MCF 10A (cell line): ENCODE results near the gene STK11IP. TPM values are rescaled to one million over a fixed set of nuclear protein-coding genes. Genes with fewer than 3 reads are reported as not detected.

Experiments
- BruUV-seq: library from RNA; stranded (reverse); fragments of 400-500 nt; replicated peaks from 2 replicates; lab custom pipeline; 2021; lab: Mats Ljungman, UMichigan
- CTCF ChIA-PET: fragments of 300-600 bp; sonication (Branson Sonifier 250); formaldehyde crosslinking; extraction: SDS; loops from one replicate; lab custom pipeline; 2021; ENCODE audit warnings: antibody characterized with exemption, inconsistent platforms; lab: Yijun Ruan, JAX
- POLR2A ChIA-PET: fragments of 300-600, 350-650 bp; sonication (Branson Sonifier 250); formaldehyde crosslinking; extraction: SDS; loops from one replicate; lab custom pipeline; 2020; ENCODE audit warnings: antibody characterized with exemption, inconsistent platforms; lab: Yijun Ruan, JAX
- DNase-seq: peaks from one replicate; pipeline ENCODE4 v3.0.0-alpha.2; 2018; ENCODE audit not compliant: unreplicated experiment
- H3K27ac Mint-ChIP-seq: one replicate; pipeline ENCODE4 v1.8.0; 2022; ENCODE audit warnings: mild to moderate bottlenecking, low read depth, mixed read lengths; ENCODE audit not compliant: unreplicated experiment
- H3K27me3 Mint-ChIP-seq: one replicate; pipeline ENCODE4 v1.8.0; 2022; ENCODE audit warnings: mixed read lengths; ENCODE audit not compliant: insufficient read depth, unreplicated experiment
- H3K36me3 Mint-ChIP-seq: one replicate; pipeline ENCODE4 v1.8.0; 2022; ENCODE audit warnings: mild to moderate bottlenecking, moderate library complexity, mixed read lengths; ENCODE audit not compliant: insufficient read depth, unreplicated experiment
- H3K4me1 Mint-ChIP-seq: one replicate; pipeline ENCODE4 v1.8.0; 2022; ENCODE audit warnings: mixed read lengths; ENCODE audit not compliant: insufficient read depth, unreplicated experiment
- H3K4me3 Mint-ChIP-seq: one replicate; pipeline ENCODE4 v1.8.0; 2022; ENCODE audit warnings: mild to moderate bottlenecking, moderate library complexity, mixed read lengths; ENCODE audit not compliant: unreplicated experiment
- H3K9me3 Mint-ChIP-seq: one replicate; pipeline ENCODE4 v1.8.0; 2022; ENCODE audit warnings: mixed read lengths; ENCODE audit not compliant: unreplicated experiment
- intact Hi-C: fragments of 100-400 bp; cut with micrococcal nuclease; formaldehyde crosslinking; loops from 2 replicates; pipeline ENCODE4 v1.14.1; 2022
- total RNA-seq: library from RNA; stranded (reverse); gene quantifications from 2 replicates; pipeline ENCODE4 v1.2.3, GENCODE V29; 2022
- TF ChIP-seq, protein P1 (sequence below): fragments of 200-600 bp; IDR thresholded peaks from one replicate; pipeline ENCODE4 v1.8.0; 2022; ENCODE audit warnings: antibody characterized with exemption, mild to moderate bottlenecking; ENCODE audit not compliant: unreplicated experiment

STK11IP gene
- total RNA-seq, 1 experiment from 2014 or later = 26.5 TPM

DNA sequence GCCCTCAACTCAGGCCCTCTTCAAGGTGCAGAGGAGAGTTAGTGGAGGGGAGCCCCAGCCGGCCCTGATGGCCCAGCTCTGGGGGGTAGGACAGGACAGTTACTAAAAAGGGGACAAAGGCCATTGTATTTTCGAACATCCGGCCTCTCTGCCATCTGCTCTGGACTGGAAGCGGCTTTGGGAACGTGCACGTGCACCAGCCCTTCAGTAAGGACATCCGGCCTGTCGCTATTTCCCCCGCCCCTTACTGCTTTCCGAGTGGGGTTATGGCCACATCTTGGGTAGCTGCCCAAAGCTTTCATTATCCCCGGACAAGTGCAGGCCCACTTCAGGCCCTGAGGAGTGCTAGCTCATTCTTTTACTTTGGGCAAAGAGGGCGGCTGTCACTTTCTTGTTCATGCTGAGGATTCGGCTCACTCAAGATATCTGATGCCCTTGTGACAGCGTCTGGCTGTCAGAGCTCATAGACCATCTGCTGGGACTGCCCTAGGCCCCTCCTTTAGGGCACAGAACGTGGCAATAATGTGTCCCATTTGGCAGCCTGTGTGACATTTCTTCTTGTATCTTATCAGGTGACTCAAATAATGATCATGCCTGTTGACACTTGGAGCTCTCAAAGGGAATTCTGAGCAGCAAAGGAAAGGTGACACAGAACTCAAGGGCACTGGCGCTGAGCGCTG is 47.3 kb downstream of the STK11IP start:
- CTCF ChIA-PET = interaction anchor here (0.6 to 12.6 kb wide), 13 partner anchors 8 to 1732 kb away, joined by 3 to 220 read pairs (median 3); no protein-coding TSS in a partner anchor
- TF ChIP-seq, protein P1, sequence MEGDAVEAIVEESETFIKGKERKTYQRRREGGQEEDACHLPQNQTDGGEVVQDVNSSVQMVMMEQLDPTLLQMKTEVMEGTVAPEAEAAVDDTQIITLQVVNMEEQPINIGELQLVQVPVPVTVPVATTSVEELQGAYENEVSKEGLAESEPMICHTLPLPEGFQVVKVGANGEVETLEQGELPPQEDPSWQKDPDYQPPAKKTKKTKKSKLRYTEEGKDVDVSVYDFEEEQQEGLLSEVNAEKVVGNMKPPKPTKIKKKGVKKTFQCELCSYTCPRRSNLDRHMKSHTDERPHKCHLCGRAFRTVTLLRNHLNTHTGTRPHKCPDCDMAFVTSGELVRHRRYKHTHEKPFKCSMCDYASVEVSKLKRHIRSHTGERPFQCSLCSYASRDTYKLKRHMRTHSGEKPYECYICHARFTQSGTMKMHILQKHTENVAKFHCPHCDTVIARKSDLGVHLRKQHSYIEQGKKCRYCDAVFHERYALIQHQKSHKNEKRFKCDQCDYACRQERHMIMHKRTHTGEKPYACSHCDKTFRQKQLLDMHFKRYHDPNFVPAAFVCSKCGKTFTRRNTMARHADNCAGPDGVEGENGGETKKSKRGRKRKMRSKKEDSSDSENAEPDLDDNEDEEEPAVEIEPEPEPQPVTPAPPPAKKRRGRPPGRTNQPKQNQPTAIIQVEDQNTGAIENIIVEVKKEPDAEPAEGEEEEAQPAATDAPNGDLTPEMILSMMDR = no peak
- DNase-seq = no peak
- Mint-ChIP-seq H3K27ac (no peak overlapping the region), H3K9me3 (no peaks in the 10 kb centered on the region), H3K27me3 (no peaks in the 10 kb centered on the region), H3K4me3 (no peak overlapping the region), H3K36me3 (no peaks in the 10 kb centered on the region), H3K4me1 (peaks cover 12% of the 10 kb centered on the region)
- no TSS peak for BruUV-seq
- intact Hi-C loops = no loop called here
- POLR2A ChIA-PET = interaction anchor here (0.7 to 5.8 kb wide), 12 partner anchors 9 to 258 kb away, joined by 3 to 64 read pairs (median 4); partner anchors contain the start of genes CHPF, DNPEP, STK11IP and TMEM198

DNA sequence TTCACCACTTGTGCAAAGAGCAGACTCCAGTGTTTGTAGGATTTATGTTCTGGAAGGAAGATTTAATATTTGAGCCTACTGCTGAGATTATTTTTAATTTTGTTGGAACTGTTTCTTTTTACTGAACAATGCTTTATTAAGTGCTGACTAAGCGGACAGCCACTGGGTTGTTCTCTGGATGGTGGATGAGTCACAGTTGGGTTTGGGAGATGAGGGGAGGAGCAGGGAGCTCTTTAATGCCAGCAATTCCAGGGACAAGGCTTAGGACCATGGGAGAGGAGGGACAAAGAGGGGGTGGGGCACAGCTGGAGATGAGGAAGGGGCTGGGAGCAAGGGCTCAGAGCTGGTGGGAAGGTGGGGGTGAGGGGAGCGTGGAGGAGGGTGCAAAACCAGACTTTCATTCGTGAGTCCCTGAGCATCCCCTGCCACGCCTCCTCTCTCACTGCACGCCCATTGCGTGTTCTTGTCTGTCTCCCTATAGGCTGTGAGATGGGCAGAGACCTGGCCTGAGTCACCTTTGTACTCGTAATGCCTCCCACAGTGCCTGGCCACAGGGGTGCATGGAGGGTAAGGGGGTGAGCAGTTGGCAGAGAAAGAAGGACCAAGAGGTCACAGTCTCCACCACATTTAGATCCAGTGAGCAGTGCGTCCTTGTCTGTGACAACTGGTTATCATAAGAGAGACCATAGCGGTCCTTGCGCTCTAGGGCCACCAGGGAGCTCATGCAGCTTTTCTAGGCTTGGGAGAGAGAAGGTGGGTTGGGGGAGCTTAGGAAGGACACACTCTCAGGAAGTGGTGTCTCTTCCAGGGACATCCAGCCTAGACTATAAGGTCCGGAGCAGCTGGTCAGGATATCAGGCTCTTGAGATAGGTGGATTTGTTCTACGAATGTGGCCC is 48.2 kb downstream of the STK11IP start:
- H3K4me1 Mint-ChIP-seq = peaks cover 12% of the 10 kb centered on the region
- peak overlapping the region; percentile 74 for H3K27ac Mint-ChIP-seq
- H3K27me3 Mint-ChIP-seq = no peaks in the 10 kb centered on the region
- ChIA-PET POLR2A (interaction anchor here (0.9 to 5.8 kb wide), 12 partner anchors 8 to 258 kb away, joined by 3 to 64 read pairs (median 4); partner anchors contain the start of genes CHPF, DNPEP, STK11IP and TMEM198), CTCF (interaction anchor here (0.6 to 12.6 kb wide), 11 partner anchors 11 to 1516 kb away, joined by 3 to 220 read pairs (median 4); no protein-coding TSS in a partner anchor)
- no TSS peak for BruUV-seq
- H3K4me3 Mint-ChIP-seq = peak overlapping the region; percentile 40
- intact Hi-C loops = no loop called here
- TF ChIP-seq, protein P1 = no peak
- no peaks in the 10 kb centered on the region for H3K36me3 Mint-ChIP-seq
- no peaks in the 10 kb centered on the region for H3K9me3 Mint-ChIP-seq
- DNase-seq = peak; percentile 82

DNA sequence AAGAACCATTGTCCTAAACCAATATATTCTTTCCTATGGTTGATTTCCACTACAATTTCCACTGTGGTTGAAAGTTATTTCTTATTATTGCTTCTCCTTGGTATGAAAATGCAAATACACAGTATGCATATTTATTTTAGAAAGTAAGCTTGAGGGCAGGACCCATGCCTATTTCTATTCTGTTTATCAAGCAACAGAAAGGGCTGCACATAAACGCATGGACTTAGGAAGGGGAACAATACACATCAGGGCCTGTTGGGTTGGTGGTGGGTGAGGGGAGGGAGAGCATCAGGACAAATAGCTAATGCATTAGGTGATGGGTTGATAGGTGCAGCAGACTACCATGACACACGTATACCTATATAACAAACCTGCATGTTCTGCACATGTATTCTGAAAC is 50.5 kb downstream of the STK11IP start:
- Mint-ChIP-seq H3K4me1 (peaks cover 12% of the 10 kb centered on the region), H3K9me3 (no peaks in the 10 kb centered on the region)
- CTCF ChIA-PET = interaction anchor here (0.6 to 0.9 kb wide), 2 partner anchors 88 to 105 kb away, joined by 3 read pairs; no protein-coding TSS in a partner anchor

More for the DNA sequence above, 50.5 kb downstream of the STK11IP start:
- H3K4me3 Mint-ChIP-seq = no peak overlapping the region
- H3K27me3 Mint-ChIP-seq = no peaks in the 10 kb centered on the region
- no peak for DNase-seq
- intact Hi-C loops = no loop called here
- H3K36me3 Mint-ChIP-seq = no peaks in the 10 kb centered on the region
- BruUV-seq = no TSS peak
- POLR2A ChIA-PET = interaction anchor here (0.6 to 3.8 kb wide), 4 partner anchors 18 to 37 kb away, joined by 3 to 64 read pairs (median 8); no protein-coding TSS in a partner anchor
- H3K27ac Mint-ChIP-seq = no peak overlapping the region
- TF ChIP-seq, protein P1 = no peak
